MM.1S (cell line): Measurements from ENCODE around the gene CDK5RAP2.

Source experiments
- CTCF ChIP-seq: fragments of 300-600 bp; sonication (generic); IDR thresholded peaks from 2 replicates; pipeline ENCODE4 v1.5.1; 2016; ENCODE audit warnings: antibody characterized with exemption, low read length, mixed read lengths
- EZH2 ChIP-seq: fragments of 300-600 bp; sonication (generic); optimal IDR thresholded peaks from 2 replicates; pipeline ENCODE3; 2017; ENCODE audit warnings: low read depth, mild to moderate bottlenecking, antibody characterized with exemption, low read length, mixed read lengths

DNA sequence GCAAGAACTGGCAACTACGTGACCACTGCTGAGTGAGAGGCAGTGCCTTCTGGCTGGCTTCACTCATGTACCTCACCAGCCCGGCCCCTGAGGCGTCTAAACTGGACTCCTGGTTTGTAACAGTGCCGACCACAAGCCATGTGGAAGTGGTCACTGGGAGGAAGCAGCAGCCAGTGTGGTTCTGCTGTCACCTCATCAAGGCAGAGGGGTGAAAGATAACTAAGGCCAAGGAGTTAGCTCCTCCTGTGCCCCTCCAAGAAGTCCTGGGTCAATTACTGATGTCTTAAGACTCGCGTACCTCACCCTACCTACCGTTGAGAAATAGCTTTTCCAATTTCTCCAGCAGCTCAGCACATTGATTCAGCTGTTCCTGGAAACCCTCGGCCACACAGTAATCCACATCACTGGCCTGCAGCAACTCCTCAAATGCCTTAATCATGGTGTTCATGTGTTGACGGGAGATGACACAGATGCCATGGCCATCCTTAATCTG is 142.9 kb downstream of the CDK5RAP2 start:
- no peak for TF ChIP-seq CTCF
- no peak for TF ChIP-seq EZH2
